K562 (cell line): Measurements from ENCODE around the gene ARL4D.

Experiments used
- BACH1 ChIP-seq: fragments of 200-800 bp; sonication (Bioruptor generic); IDR thresholded peaks from 2 replicates; pipeline ENCODE4 v1.6.1; 2016; ENCODE audit warnings: missing genetic modification characterization, missing compliant biosample characterization
- CREB3 ChIP-seq: fragments of 450-650 bp; conservative IDR thresholded peaks from 2 replicates; pipeline ENCODE4 v1.6.1; 2016; ENCODE audit warnings: missing genetic modification characterization, low read depth, mild to moderate bottlenecking, missing compliant biosample characterization, moderate library complexity
- CTCF ChIP-seq, 3 experiments: IDR thresholded peaks in 2 of 3; conservative IDR thresholded peaks in 1 of 3; 2 replicates each; pipeline ENCODE4 v1.5.1; 2011 to 2012; ENCODE audit warnings: low read length in 3 of 3, mild to moderate bottlenecking in 3 of 3, control low read depth in 2 of 3, improper control_type of control experiment in 1 of 3, inconsistent platforms in 1 of 3, low read depth in 1 of 3, mixed read lengths in 1 of 3, moderate library complexity in 1 of 3; ENCODE audit not compliant: insufficient read depth in 2 of 3
- POLR2A ChIP-seq: fragments of 450-650 bp; conservative IDR thresholded peaks from 2 replicates; pipeline ENCODE4 v1.6.1; 2016
- SP1 ChIP-seq: sonication (generic); formaldehyde crosslinking; IDR thresholded peaks from 2 replicates; pipeline ENCODE4 v1.8.1; 2022; ENCODE audit warnings: mild to moderate bottlenecking, missing genetic modification reagents
- ZNF280A ChIP-seq: fragments of 450-650 bp; IDR thresholded peaks from 2 replicates; pipeline ENCODE4 v1.6.1; 2018; ENCODE audit warnings: mild to moderate bottlenecking, low read depth; ENCODE audit not compliant: partially characterized antibody

- TF ChIP-seq SP1 (CRISPR knock-in tag), result no peak
- no peak for TF ChIP-seq BACH1 (tag)
- TF ChIP-seq CTCF (IDR thresholded peaks at IDR 0.05 in 2 of 3, conservative IDR thresholded peaks at IDR 0.05 in 1 of 3; ENCODE audit: insufficient read depth in 2 of 3, low read depth in 1 of 3, low read length in 3 of 3), result no peak; a peak in 1 of 6 replicates
- TF ChIP-seq CREB3 (tag), result no peak
- no peak for TF ChIP-seq ZNF280A
- peak; percentile 69 for TF ChIP-seq POLR2A
Observed at GRCh38 chr17:43360739-43361505, 37.9 kb upstream of the ARL4D start.
